ENCODE results near the gene GNAI3. TPM values are rescaled to one million over a fixed set of nuclear protein-coding genes. Genes with fewer than 3 reads are reported as not detected.
A peak's percentile ranks its signal among the peaks of the same experiment; 100 is the strongest.

The GNAI3 gene
- total RNA-seq, 2 donors from 2014 or later, result 2.6 to 2.8 TPM

DNA sequence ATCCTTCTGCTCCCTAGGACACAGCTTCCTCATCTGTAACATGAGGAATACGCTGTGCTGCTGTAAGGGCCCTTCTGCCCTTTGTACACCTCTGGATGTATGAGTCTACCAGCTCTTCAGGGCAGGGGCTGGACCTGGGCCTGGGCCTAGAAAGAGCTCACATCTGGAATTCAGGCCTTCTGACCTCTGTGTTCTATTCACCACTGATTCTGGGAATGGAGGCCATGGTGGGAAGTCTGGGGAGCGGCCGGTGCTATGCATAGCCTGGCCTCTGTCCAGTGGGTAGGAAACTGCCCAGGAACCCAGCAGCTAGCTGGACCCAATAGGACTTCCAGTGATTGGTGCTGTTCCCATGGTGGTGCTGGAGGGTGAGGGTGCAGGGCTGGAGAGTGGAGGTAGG, 19.7 kb upstream of the GNAI3 start:
- Histone ChIP-seq H3K9me3 (no peaks in the 10 kb centered on the region), H3K36me3 (no peaks in the 10 kb centered on the region), H3K27me3 (no peaks in the 10 kb centered on the region), H3K27ac (no peak overlapping the region), H3K4me1 (peaks cover 0 to 32% of the 10 kb centered on the region in 2 donors), H3K4me3 (no peak overlapping the region)
- DNase-seq (ENCODE audit: low spot score), result no peak
- TF ChIP-seq, protein P1, sequence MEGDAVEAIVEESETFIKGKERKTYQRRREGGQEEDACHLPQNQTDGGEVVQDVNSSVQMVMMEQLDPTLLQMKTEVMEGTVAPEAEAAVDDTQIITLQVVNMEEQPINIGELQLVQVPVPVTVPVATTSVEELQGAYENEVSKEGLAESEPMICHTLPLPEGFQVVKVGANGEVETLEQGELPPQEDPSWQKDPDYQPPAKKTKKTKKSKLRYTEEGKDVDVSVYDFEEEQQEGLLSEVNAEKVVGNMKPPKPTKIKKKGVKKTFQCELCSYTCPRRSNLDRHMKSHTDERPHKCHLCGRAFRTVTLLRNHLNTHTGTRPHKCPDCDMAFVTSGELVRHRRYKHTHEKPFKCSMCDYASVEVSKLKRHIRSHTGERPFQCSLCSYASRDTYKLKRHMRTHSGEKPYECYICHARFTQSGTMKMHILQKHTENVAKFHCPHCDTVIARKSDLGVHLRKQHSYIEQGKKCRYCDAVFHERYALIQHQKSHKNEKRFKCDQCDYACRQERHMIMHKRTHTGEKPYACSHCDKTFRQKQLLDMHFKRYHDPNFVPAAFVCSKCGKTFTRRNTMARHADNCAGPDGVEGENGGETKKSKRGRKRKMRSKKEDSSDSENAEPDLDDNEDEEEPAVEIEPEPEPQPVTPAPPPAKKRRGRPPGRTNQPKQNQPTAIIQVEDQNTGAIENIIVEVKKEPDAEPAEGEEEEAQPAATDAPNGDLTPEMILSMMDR (IDR thresholded peaks at IDR 0.05), result no peak

DNA sequence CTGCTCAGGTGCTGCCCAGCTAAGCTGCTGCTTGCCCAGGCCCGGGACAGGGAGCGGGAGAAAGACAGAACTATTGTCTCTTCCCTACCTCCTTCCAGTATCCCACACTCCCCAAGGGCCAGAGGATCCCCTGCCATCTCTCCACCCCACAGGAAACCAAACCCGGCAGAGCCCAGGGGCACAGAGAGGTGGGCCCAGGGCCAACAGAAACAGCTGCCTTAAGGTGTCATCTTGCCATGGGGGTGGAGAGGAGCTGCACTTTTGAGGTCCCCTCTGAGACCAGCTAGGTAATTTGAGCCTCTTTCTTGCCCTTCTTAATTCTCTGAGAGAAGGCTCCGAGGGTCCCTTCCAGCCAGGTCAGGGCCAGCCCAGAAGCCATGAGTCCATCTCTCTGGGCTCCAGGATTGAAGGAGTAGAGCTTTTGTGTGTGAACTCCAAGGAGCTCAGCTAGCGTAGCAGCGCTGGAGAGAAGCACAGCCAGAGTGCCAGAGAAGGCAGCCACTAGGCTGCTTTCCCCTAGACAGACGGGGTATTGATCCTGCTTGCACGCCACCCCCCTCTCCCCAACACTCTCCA, 18.4 kb upstream of the GNAI3 start:
- TF ChIP-seq, protein P1 (IDR thresholded peaks at IDR 0.05), result no peak
- no peaks in the 10 kb centered on the region for H3K27me3 ChIP-seq
- peaks cover 0 to 35% of the 10 kb centered on the region in 2 donors for H3K4me1 ChIP-seq
- no peak overlapping the region for H3K4me3 ChIP-seq
- no peak for DNase-seq (ENCODE audit: low spot score)
- no peaks in the 10 kb centered on the region for H3K9me3 ChIP-seq
- no peaks in the 10 kb centered on the region for H3K36me3 ChIP-seq
- no peak overlapping the region for H3K27ac ChIP-seq

DNA sequence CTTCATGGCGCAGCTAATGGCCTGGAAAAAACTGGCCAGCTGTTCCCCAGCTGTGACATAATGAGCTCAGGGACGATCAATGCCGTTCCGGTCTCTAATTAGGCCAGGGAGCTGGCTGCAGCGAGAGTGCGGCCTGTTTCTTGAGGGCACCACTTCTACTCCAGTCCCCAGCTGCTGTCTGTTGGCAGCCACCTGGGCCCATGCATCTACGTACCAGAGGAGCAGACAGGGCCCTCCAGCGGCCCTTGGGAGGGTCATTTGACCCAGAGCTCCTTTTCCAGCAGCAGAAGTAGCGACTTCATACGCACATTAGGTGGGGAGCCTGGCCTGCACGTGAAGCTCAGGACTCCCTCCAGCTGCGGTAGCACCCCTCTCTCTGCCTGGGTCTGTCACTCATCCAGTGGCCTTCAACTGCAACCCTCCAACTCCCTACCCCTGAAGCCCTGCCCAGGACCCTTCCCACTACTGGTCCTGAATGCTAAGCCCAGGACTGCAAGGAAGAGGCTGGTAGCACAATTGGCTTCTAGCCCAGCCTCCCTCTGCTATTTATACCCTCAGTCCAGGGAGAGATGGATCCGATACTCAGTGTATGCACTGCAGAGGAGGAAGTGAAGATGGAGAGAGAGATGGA, 17.8 kb upstream of the GNAI3 start:
- Histone ChIP-seq H3K9me3 (no peaks in the 10 kb centered on the region), H3K27me3 (no peaks in the 10 kb centered on the region), H3K36me3 (no peaks in the 10 kb centered on the region), H3K27ac (no peak overlapping the region), H3K4me1 (peaks cover 0 to 41% of the 10 kb centered on the region in 2 donors), H3K4me3 (no peak overlapping the region)
- TF ChIP-seq, protein P1 (IDR thresholded peaks at IDR 0.05), result no peak
- no peak for DNase-seq (ENCODE audit: low spot score)

DNA sequence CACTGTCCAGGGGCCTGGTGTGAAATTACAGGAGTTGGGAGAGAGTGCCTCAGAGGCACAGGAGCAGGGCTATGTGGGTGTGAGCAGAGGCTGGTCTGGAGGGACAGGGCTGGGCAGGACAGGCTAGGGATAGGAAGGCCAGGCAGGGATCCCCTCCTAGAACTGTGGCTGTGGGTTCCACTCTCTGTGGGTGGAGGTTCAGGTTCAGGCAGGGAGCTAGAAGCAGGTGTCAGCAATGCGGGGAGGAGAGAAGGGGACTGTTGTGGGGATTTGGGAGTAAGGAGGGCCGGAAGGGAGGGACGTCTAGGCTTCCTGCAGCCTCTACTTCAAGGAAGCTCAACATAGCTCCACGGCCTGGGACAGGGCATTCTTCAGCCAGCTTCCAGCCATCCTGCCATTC, 17.0 kb upstream of the GNAI3 start:
- peaks cover 0 to 48% of the 10 kb centered on the region in 2 donors for H3K4me1 ChIP-seq
- no peaks in the 10 kb centered on the region for H3K27me3 ChIP-seq
- H3K27ac ChIP-seq, result no peak overlapping the region
- H3K4me3 ChIP-seq, result no peak overlapping the region
- DNase-seq (ENCODE audit: low spot score), result peak; percentile 26
- H3K36me3 ChIP-seq, result no peaks in the 10 kb centered on the region
- no peaks in the 10 kb centered on the region for H3K9me3 ChIP-seq
- TF ChIP-seq, protein P1 (IDR thresholded peaks at IDR 0.05), result no peak

DNA sequence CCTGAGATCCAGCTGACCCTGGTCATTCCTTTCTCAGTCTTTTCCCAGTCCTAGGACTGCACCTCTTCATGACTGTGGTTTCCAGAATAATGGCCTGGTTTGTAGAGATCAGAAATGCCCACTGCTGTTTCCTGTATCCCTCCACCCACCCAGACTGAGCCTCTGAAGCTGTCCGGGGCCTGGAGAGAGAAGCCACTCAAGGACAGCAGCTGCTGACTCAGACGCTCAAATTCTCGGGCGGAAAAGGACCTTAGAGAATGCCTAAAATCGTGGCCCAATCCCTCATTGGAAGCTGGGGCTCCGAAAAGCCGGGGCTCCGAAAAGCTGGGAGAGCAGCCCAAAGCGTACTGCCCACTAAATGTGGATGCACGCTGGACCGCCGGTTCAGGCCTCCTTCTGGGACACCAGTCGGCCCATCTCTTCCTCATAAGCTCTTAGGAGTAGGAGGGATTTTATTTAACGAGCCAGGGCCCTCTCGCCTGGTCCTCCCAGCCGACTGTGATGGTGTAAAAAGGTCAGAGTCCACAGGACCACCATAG, 16.5 kb upstream of the GNAI3 start:
- Histone ChIP-seq H3K4me1 (peaks cover 0 to 53% of the 10 kb centered on the region in 2 donors), H3K4me3 (peak overlapping the region in 1 of 2 donors; percentile 28), H3K27ac (no peak overlapping the region), H3K9me3 (no peaks in the 10 kb centered on the region), H3K36me3 (no peaks in the 10 kb centered on the region), H3K27me3 (no peaks in the 10 kb centered on the region)
- no peak for DNase-seq (ENCODE audit: low spot score)
- TF ChIP-seq, protein P1 (IDR thresholded peaks at IDR 0.05), result no peak
